ENCODE measurements around the gene MACF1. TPM values are rescaled to one million over a fixed set of nuclear protein-coding genes. Genes with fewer than 3 reads are reported as not detected.

MACF1 gene
- total and polyA plus RNA-seq, 4 donors: 23.3 to 216 (median 51.2) TPM

DNA sequence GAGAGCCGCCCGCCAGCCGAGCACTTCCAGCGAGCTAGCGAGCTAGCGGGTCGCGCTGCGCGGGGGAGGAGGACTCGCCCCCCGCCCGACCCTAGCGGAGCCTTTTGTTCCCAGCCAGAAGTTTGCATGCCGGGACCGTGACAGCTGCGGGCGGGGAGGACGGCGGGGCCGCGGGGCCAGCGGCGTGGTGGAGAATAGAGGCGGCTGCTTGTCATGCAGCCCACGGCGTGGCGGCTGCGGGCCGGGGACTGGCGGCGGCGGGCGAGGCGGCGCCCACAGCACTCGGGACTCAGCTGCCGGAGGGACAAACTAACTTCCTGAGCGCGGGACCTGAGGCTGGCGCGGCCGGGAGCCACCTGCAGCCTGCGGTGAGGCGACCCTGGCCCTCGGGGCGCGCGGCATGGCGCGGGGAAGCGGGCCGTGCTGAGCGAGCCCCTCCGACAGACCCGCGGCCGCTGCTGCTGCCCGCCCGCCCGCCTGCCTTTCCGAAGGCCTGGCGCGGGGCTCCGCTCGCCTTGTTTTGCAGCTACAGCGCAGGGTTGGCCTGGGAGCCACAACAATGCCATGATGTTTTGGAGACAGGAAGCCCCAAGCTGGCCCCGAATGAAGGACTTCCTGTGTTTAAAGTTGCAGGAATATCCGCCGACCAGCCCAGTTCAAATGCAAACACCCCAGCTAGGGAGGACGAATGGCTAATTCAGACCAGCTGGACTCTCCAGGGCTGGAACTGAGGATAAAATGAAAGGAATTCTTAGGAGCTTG is 204.7 kb downstream of the MACF1 start:
- peak overlapping the region; percentile 43 to 91 (median 77) for H3K4me3 ChIP-seq (ENCODE audit: low read depth in 1 of 3, low read length in 3 of 3)
- H3K36me3 ChIP-seq (ENCODE audit: control insufficient read depth in 4 of 4, insufficient read depth in 3 of 4, low read depth in 1 of 4, low read length in 3 of 4): peaks cover 3 to 7% (median 5%) of the 10 kb centered on the region in 4 donors
- no peaks in the 10 kb centered on the region for H3K9me3 ChIP-seq (ENCODE audit: control insufficient read depth in 4 of 4, low read length in 3 of 4)
- peak in 1 of 2 donors; percentile 28 for TF ChIP-seq RAD21 (IDR thresholded peaks at IDR 0.05)
- TF ChIP-seq, protein P1, sequence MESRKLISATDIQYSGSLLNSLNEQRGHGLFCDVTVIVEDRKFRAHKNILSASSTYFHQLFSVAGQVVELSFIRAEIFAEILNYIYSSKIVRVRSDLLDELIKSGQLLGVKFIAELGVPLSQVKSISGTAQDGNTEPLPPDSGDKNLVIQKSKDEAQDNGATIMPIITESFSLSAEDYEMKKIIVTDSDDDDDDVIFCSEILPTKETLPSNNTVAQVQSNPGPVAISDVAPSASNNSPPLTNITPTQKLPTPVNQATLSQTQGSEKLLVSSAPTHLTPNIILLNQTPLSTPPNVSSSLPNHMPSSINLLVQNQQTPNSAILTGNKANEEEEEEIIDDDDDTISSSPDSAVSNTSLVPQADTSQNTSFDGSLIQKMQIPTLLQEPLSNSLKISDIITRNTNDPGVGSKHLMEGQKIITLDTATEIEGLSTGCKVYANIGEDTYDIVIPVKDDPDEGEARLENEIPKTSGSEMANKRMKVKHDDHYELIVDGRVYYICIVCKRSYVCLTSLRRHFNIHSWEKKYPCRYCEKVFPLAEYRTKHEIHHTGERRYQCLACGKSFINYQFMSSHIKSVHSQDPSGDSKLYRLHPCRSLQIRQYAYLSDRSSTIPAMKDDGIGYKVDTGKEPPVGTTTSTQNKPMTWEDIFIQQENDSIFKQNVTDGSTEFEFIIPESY (IDR thresholded peaks at IDR 0.05): no peak
- TF ChIP-seq JUND (IDR thresholded peaks at IDR 0.05): no peak
- no peak for TF ChIP-seq EGR1 (IDR thresholded peaks at IDR 0.05; ENCODE audit: low read depth in 2 of 2)
- TF ChIP-seq FOXA1 (IDR thresholded peaks at IDR 0.05): no peak
- TF ChIP-seq SP1 (IDR thresholded peaks at IDR 0.05): peak; percentile 10
- TF ChIP-seq FOXA2 (IDR thresholded peaks at IDR 0.05): no peak
- TF ChIP-seq HNF4A (conservative IDR thresholded peaks at IDR 0.05): no peak
- TF ChIP-seq GABPA (IDR thresholded peaks at IDR 0.05 in 1 of 2, conservative IDR thresholded peaks at IDR 0.05 in 1 of 2): peak; percentile 60 to 74
- peak; percentile 18 for TF ChIP-seq TAF1 (conservative IDR thresholded peaks at IDR 0.05)
- TF ChIP-seq, protein P2, sequence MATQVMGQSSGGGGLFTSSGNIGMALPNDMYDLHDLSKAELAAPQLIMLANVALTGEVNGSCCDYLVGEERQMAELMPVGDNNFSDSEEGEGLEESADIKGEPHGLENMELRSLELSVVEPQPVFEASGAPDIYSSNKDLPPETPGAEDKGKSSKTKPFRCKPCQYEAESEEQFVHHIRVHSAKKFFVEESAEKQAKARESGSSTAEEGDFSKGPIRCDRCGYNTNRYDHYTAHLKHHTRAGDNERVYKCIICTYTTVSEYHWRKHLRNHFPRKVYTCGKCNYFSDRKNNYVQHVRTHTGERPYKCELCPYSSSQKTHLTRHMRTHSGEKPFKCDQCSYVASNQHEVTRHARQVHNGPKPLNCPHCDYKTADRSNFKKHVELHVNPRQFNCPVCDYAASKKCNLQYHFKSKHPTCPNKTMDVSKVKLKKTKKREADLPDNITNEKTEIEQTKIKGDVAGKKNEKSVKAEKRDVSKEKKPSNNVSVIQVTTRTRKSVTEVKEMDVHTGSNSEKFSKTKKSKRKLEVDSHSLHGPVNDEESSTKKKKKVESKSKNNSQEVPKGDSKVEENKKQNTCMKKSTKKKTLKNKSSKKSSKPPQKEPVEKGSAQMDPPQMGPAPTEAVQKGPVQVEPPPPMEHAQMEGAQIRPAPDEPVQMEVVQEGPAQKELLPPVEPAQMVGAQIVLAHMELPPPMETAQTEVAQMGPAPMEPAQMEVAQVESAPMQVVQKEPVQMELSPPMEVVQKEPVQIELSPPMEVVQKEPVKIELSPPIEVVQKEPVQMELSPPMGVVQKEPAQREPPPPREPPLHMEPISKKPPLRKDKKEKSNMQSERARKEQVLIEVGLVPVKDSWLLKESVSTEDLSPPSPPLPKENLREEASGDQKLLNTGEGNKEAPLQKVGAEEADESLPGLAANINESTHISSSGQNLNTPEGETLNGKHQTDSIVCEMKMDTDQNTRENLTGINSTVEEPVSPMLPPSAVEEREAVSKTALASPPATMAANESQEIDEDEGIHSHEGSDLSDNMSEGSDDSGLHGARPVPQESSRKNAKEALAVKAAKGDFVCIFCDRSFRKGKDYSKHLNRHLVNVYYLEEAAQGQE (IDR thresholded peaks at IDR 0.05): no peak
- TF ChIP-seq, protein P3, sequence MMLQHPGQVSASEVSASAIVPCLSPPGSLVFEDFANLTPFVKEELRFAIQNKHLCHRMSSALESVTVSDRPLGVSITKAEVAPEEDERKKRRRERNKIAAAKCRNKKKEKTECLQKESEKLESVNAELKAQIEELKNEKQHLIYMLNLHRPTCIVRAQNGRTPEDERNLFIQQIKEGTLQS (IDR thresholded peaks at IDR 0.05): no peak
- TF ChIP-seq RXRA (IDR thresholded peaks at IDR 0.05): no peak
- peak; percentile 14 for TF ChIP-seq YY1 (IDR thresholded peaks at IDR 0.05)
- peak; percentile 43 for DNase-seq (ENCODE audit: low spot score)
- H3K9ac ChIP-seq (ENCODE audit: low read depth in 1 of 2, low read length in 2 of 2): peak overlapping the region; percentile 36 to 68
- 1% methylated on average over 71 of the region's 71 CpGs for WGBS
- no peaks in the 10 kb centered on the region for H3K27me3 ChIP-seq (ENCODE audit: control insufficient read depth in 4 of 4, insufficient read depth in 4 of 4, low read length in 3 of 4)
- peak overlapping the region; percentile 83 to 96 for H3K27ac ChIP-seq (ENCODE audit: low read depth in 1 of 2, low read length in 2 of 2)
- H3K4me1 ChIP-seq (ENCODE audit: control insufficient read depth in 4 of 4, insufficient read depth in 4 of 4, low read length in 3 of 4): peaks cover 11 to 78% (median 73%) of the 10 kb centered on the region in 4 donors

DNA sequence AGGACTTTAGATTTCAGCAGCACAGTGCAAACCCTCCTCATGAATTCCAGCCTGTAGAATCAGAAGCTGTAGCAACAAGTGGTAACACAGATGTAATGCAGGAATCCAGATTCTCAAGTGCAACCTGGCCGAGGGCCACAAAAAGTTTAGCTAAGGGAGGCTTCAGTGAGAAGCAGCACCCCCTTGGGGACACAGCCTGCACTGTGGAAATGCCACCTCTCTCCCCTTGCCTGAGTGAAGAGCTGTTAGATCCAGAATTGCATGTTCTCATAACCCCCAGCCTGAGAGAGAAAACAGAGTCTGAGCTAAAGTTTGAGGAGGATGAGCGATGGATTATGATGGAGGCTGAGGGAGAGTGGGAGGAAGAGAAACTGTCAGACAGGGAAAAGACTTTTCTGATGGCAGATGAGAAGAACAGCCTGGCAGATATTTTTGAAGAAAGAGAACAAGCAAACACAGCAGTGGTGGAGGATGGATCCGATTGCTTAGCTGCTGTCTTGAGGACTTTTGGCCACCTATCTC is 206.5 kb downstream of the MACF1 start:
- Histone ChIP-seq H3K27me3 (ENCODE audit: control insufficient read depth in 4 of 4, insufficient read depth in 4 of 4, low read length in 3 of 4) (no peaks in the 10 kb centered on the region), H3K9ac (ENCODE audit: low read depth in 1 of 2, low read length in 2 of 2) (no peak overlapping the region), H3K27ac (ENCODE audit: low read depth in 1 of 2, low read length in 2 of 2) (peak overlapping the region in 1 of 2 donors; percentile 8), H3K4me3 (ENCODE audit: low read depth in 1 of 3, low read length in 3 of 3) (no peak overlapping the region), H3K36me3 (ENCODE audit: control insufficient read depth in 4 of 4, insufficient read depth in 3 of 4, low read depth in 1 of 4, low read length in 3 of 4) (peaks cover 3 to 9% (median 7%) of the 10 kb centered on the region in 4 donors), H3K9me3 (ENCODE audit: control insufficient read depth in 4 of 4, low read length in 3 of 4) (no peaks in the 10 kb centered on the region), H3K4me1 (ENCODE audit: control insufficient read depth in 4 of 4, insufficient read depth in 4 of 4, low read length in 3 of 4) (peaks cover 5 to 64% (median 56%) of the 10 kb centered on the region in 4 donors)
- DNase-seq (ENCODE audit: low spot score): peak; percentile 55
- WGBS: 44% methylated on average over 3 of the region's 3 CpGs
- TF ChIP-seq, protein P4, sequence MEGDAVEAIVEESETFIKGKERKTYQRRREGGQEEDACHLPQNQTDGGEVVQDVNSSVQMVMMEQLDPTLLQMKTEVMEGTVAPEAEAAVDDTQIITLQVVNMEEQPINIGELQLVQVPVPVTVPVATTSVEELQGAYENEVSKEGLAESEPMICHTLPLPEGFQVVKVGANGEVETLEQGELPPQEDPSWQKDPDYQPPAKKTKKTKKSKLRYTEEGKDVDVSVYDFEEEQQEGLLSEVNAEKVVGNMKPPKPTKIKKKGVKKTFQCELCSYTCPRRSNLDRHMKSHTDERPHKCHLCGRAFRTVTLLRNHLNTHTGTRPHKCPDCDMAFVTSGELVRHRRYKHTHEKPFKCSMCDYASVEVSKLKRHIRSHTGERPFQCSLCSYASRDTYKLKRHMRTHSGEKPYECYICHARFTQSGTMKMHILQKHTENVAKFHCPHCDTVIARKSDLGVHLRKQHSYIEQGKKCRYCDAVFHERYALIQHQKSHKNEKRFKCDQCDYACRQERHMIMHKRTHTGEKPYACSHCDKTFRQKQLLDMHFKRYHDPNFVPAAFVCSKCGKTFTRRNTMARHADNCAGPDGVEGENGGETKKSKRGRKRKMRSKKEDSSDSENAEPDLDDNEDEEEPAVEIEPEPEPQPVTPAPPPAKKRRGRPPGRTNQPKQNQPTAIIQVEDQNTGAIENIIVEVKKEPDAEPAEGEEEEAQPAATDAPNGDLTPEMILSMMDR (IDR thresholded peaks at IDR 0.05; ENCODE audit: low read depth, low read length, missing input control): peak; percentile 79
- TF ChIP-seq RXRA (IDR thresholded peaks at IDR 0.05): peak in 1 of 2 donors; percentile 6
- TF ChIP-seq RAD21 (IDR thresholded peaks at IDR 0.05): peak; percentile 90 to 91
- no peak for TF ChIP-seq GABPA (IDR thresholded peaks at IDR 0.05 in 1 of 2, conservative IDR thresholded peaks at IDR 0.05 in 1 of 2)
- peak in 1 of 2 donors; percentile 22 for TF ChIP-seq HNF4A (conservative IDR thresholded peaks at IDR 0.05)
- TF ChIP-seq YY1 (IDR thresholded peaks at IDR 0.05): peak; percentile 14
